OCI-LY7 (cell line): ENCODE results near the gene CMA1.

Source experiments
- CTCF ChIP-seq: fragments of 200-600 bp; sonication (generic); conservative IDR thresholded peaks from 2 replicates; pipeline ENCODE4 v1.5.1; 2014; ENCODE audit warnings: mild to moderate bottlenecking, antibody characterized with exemption, low read length, moderate library complexity, mixed read lengths
- EZH2phosphoT487 ChIP-seq: fragments of 200-600 bp; sonication (generic); IDR thresholded peaks from 2 replicates; pipeline ENCODE4 v1.6.1; 2018; ENCODE audit warnings: low read depth, borderline replicate concordance, mild to moderate bottlenecking, mixed run types, antibody characterized with exemption, low read length, moderate library complexity, mixed read lengths

- TF ChIP-seq CTCF: peak; percentile 78
- no peak for TF ChIP-seq EZH2phosphoT487
Measured at GRCh38 chr14:24481622-24482324, 26.3 kb downstream of the CMA1 start.
